GM12878 (cell line): Measurements from ENCODE around the gene CTIF. TPM values are rescaled to one million over a fixed set of nuclear protein-coding genes. Genes with fewer than 3 reads are reported as not detected.

Experiments
- ATAC-seq: fragments of 200-7000 bp; cut with Tn5 transposase; 3 replicates; pipeline ENCODE4 v1.9.1; 2020; ENCODE audit warnings: mild to moderate bottlenecking, moderate library complexity
- BruUV-seq: library from RNA; stranded (reverse); fragments of 400-500 nt; replicated peaks from 2 replicates; lab custom pipeline; 2021; lab: Mats Ljungman, UMichigan
- CTCF ChIA-PET: fragments of 300-600 bp; sonication (Branson Sonifier 250); formaldehyde crosslinking; extraction: SDS; loops from one replicate; lab custom pipeline; 2021; ENCODE audit warnings: inconsistent platforms; lab: Yijun Ruan, JAX
- POLR2A ChIA-PET: fragments of 350-600 bp; formaldehyde crosslinking; extraction: SDS; loops from one replicate; lab custom pipeline; 2021; ENCODE audit warnings: inconsistent platforms; lab: Charles Lee
- RAD21 ChIA-PET: fragments of 300-600 bp; sonication (Branson Sonifier 250); formaldehyde crosslinking; loops from one replicate; lab custom pipeline; 2023; ENCODE audit warnings: antibody characterized with exemption; ENCODE audit not compliant: unreplicated experiment; lab: Charles Lee
- SMC1A ChIA-PET: fragments of 300-600 bp; sonication (Branson Sonifier 250); formaldehyde crosslinking; loops from one replicate; lab custom pipeline; 2023; ENCODE audit not compliant: unreplicated experiment, uncharacterized antibody; lab: Charles Lee
- DNase-seq: peaks from one replicate; pipeline ENCODE4 v3.0.0-alpha.2; 2011; ENCODE audit warnings: low read depth, low spot score
- FAIRE-seq: peaks from 3 replicates; lab custom pipeline; 2011; peaks lifted over from hg19 to GRCh38; lab: Jason Lieb, UNC
- H2AFZ ChIP-seq: 2 replicates; pipeline ENCODE4 v1.6.0; 2011; ENCODE audit warnings: low read depth, low read length, control low read depth; ENCODE audit not compliant: control insufficient read depth
- H3K27ac ChIP-seq: 2 replicates; pipeline ENCODE4 v1.5.1; 2011; ENCODE audit warnings: control low read depth; ENCODE audit not compliant: control insufficient read depth, insufficient read depth
- H3K27me3 ChIP-seq, 2 experiments: replicated peaks in 1 of 2; 2 replicates each; pipeline versions ENCODE4 v1.6.0 to v1.6.1; 2011; ENCODE audit warnings: low read length in 1 of 2; ENCODE audit not compliant: control insufficient read depth in 2 of 2, insufficient read depth in 2 of 2
- H3K36me3 ChIP-seq, 2 experiments: 2 replicates each; pipeline ENCODE4 v1.5.1; 2011; ENCODE audit warnings: low read length in 1 of 2; ENCODE audit not compliant: control insufficient read depth in 2 of 2, insufficient read depth in 2 of 2
- H3K4me1 ChIP-seq: 2 replicates; pipeline ENCODE4 v1.6.1; 2011; ENCODE audit warnings: mild to moderate bottlenecking, low read length, moderate library complexity, mixed read lengths; ENCODE audit not compliant: control insufficient read depth, insufficient read depth
- H3K4me2 ChIP-seq: 2 replicates; pipeline ENCODE4 v1.6.0; 2011; ENCODE audit warnings: control low read depth; ENCODE audit not compliant: control insufficient read depth, insufficient read depth
- H3K4me3 ChIP-seq: fragments of 200-600 bp; sonication (generic); 2 replicates; pipeline ENCODE4 v1.5.1; 2016
- H3K79me2 ChIP-seq: 2 replicates; pipeline ENCODE4 v1.6.0; 2011; ENCODE audit warnings: low read length; ENCODE audit not compliant: control insufficient read depth, insufficient read depth
- H3K9ac ChIP-seq: 2 replicates; pipeline ENCODE4 v1.8.0; 2011; ENCODE audit warnings: low read length, control low read depth, mixed read lengths; ENCODE audit not compliant: control insufficient read depth, insufficient read depth
- H3K9me3 ChIP-seq: replicated peaks from 3 replicates; pipeline ENCODE4 v1.5.1; 2011; ENCODE audit warnings: mild to moderate bottlenecking, low read length; ENCODE audit not compliant: control insufficient read depth, insufficient read depth
- H4K20me1 ChIP-seq: 2 replicates; pipeline ENCODE4 v1.6.0; 2011; ENCODE audit not compliant: control insufficient read depth, insufficient read depth
- BHLHE40 ChIP-seq, 2 experiments: fragments of 450-650 bp in 1 of 2; IDR thresholded peaks; 2 replicates each; pipeline ENCODE4 v1.6.1; 2011 to 2017; ENCODE audit warnings: low read depth in 2 of 2, borderline replicate concordance in 1 of 2, improper control_type of control experiment in 1 of 2, low read length in 1 of 2, mild to moderate bottlenecking in 1 of 2
- BMI1 ChIP-seq: fragments of 450-650 bp; IDR thresholded peaks from 2 replicates; pipeline ENCODE4 v1.6.1; 2016; ENCODE audit warnings: mild to moderate bottlenecking, moderate library complexity, borderline replicate concordance
- CHD1 ChIP-seq: IDR thresholded peaks from 2 replicates; pipeline ENCODE4 v1.6.1; 2012; ENCODE audit warnings: low read depth, low read length, improper control_type of control experiment
- CREB1 ChIP-seq: IDR thresholded peaks from 2 replicates; pipeline ENCODE4 v1.6.1; 2012; ENCODE audit warnings: low read depth, mild to moderate bottlenecking, inconsistent platforms
- CTCF ChIP-seq, 3 experiments: IDR thresholded peaks in 2 of 3; conservative IDR thresholded peaks in 1 of 3; 2 replicates each; pipeline ENCODE4 v1.5.1; 2011; ENCODE audit warnings: low read depth in 3 of 3, low read length in 3 of 3, mild to moderate bottlenecking in 3 of 3, control low read depth in 2 of 3, moderate library complexity in 2 of 3, inconsistent platforms in 1 of 3, mixed read lengths in 1 of 3; ENCODE audit not compliant: control insufficient read depth in 2 of 3, insufficient read depth in 1 of 3; ENCODE audit errors: extremely low read depth in 1 of 3
- ESRRA ChIP-seq: IDR thresholded peaks from 2 replicates; pipeline ENCODE4 v1.6.1; 2012; ENCODE audit warnings: mild to moderate bottlenecking, low read length, improper control_type of control experiment
- HDGF ChIP-seq: fragments of 450-650 bp; IDR thresholded peaks from 2 replicates; pipeline ENCODE4 v1.6.1; 2016; ENCODE audit warnings: antibody characterized with exemption
- JUND ChIP-seq: IDR thresholded peaks from 2 replicates; pipeline ENCODE4 v1.6.1; 2012; ENCODE audit warnings: low read depth, mild to moderate bottlenecking, low read length, improper control_type of control experiment, moderate library complexity
- MEF2B ChIP-seq: fragments of 450-650 bp; IDR thresholded peaks from 2 replicates; pipeline ENCODE4 v1.6.1; 2018; ENCODE audit warnings: mild to moderate bottlenecking, moderate library complexity; ENCODE audit not compliant: partially characterized antibody, poor library complexity, severe bottlenecking
- NR2F1 ChIP-seq: fragments of 450-650 bp; conservative IDR thresholded peaks from 2 replicates; pipeline ENCODE4 v1.6.1; 2017; ENCODE audit warnings: mild to moderate bottlenecking
- POLR2A ChIP-seq: IDR thresholded peaks from 2 replicates; pipeline ENCODE4 v1.6.1; 2011; ENCODE audit warnings: low read depth, mild to moderate bottlenecking, low read length
- POLR2AphosphoS5 ChIP-seq: IDR thresholded peaks from 2 replicates; pipeline ENCODE4 v1.6.1; 2011; ENCODE audit warnings: mild to moderate bottlenecking, low read length, inconsistent platforms
- RAD21 ChIP-seq: IDR thresholded peaks from 2 replicates; pipeline ENCODE4 v1.6.1; 2011; ENCODE audit warnings: mild to moderate bottlenecking, low read depth, low read length, moderate library complexity; ENCODE audit not compliant: insufficient read depth
- SIX5 ChIP-seq: IDR thresholded peaks from 2 replicates; pipeline ENCODE4 v1.6.1; 2011; ENCODE audit warnings: mild to moderate bottlenecking, low read depth, low read length, moderate library complexity; ENCODE audit not compliant: severe bottlenecking
- TCF7 ChIP-seq: IDR thresholded peaks from 2 replicates; pipeline ENCODE4 v1.6.1; 2014; ENCODE audit warnings: antibody characterized with exemption, borderline replicate concordance
- WRNIP1 ChIP-seq: IDR thresholded peaks from 2 replicates; pipeline ENCODE4 v1.6.1; 2011; ENCODE audit warnings: low read depth, low read length, improper control_type of control experiment, borderline replicate concordance
- WGBS: methylation state at CpG from one replicate; pipeline ENCODE4 v1.1.6; 2016; ENCODE audit warnings: low lambda C conversion rate; ENCODE audit not compliant: insufficient replicate concordance, insufficient coverage; ENCODE audit errors: missing lambda C conversion rate; 5-methylcytosine and 5-hydroxymethylcytosine counted together
- in situ Hi-C: fragments of 300-500 bp; cut with MboI; formaldehyde crosslinking; loops from 9 replicates; pipeline ENCODE4 v1.14.3; 2018; ENCODE audit warnings: mixed read lengths
- intact Hi-C: fragments of 100-400 bp; cut with micrococcal nuclease; formaldehyde crosslinking; loops from one replicate; pipeline ENCODE4 v1.14.2; 2022; ENCODE audit not compliant: unreplicated experiment
- polyA plus RNA-seq, 11 experiments: library from polyadenylated mRNA; depleted of rRNA in 4 of 11; unstranded in 6 of 11; stranded (reverse) in 5 of 11; fragments of >200 nt; fragmentation: Nextera tagmentation in 4 of 11; fragmentation: Illumina TruSeq in 1 of 11; extraction: Ambion mirVana in 4 of 11; extraction: Trizol in 1 of 11; gene quantifications; 1 replicate in 1 of 11; 2 replicates in 10 of 11; pipeline versions ENCODE4 v1.2.1 to v1.2.3, GENCODE V29; 2011 to 2016; ENCODE audit warnings: inconsistent platforms in 2 of 11, missing spikeins in 2 of 11, low read depth in 1 of 11
- total RNA-seq, 4 experiments: library from RNA; depleted of rRNA in 3 of 4; stranded (reverse); fragments of >200 nt in 3 of 4; fragmentation: Illumina TruSeq in 1 of 4; extraction: Trizol in 1 of 4; gene quantifications; 2 replicates each; pipeline versions ENCODE4 v1.2.1 to v1.2.3, GENCODE V29; 2013 to 2021
- TF ChIP-seq, protein P1 (sequence below): fragments of 450-650 bp; IDR thresholded peaks from 2 replicates; pipeline ENCODE4 v1.6.1; 2016; ENCODE audit warnings: mild to moderate bottlenecking

CTIF gene
- total and polyA plus RNA-seq, 10 of the 15 experiments (the other 5 are each of a cell fraction or from before 2014, with no cell fraction given) = 0.06 to 11.6 (median 2.5) TPM

GRCh38 chr18:48667276-48668254 is 128.7 kb downstream of the CTIF start:
- H4K20me1 ChIP-seq = no peaks in the 10 kb centered on the region

More at GRCh38 chr18:48667276-48668254, 128.7 kb downstream of the CTIF start:
- 39% methylated on average over 13 of the region's 13 CpGs for WGBS
- H3K9ac ChIP-seq = no peak overlapping the region
- no peak overlapping the region for H3K27ac ChIP-seq
- ATAC-seq = peak; percentile 78
- no peak overlapping the region for H2AFZ ChIP-seq
- H3K9me3 ChIP-seq = no peaks in the 10 kb centered on the region; the same call in 2 of the 3 replicates
- FAIRE-seq = no peak
- H3K4me1 ChIP-seq = no peaks in the 10 kb centered on the region
- no peak overlapping the region for H3K4me2 ChIP-seq
- no peaks in the 10 kb centered on the region for H3K79me2 ChIP-seq
- intact Hi-C loops (no loop called here), in situ Hi-C loops (no loop called here)
- CTCF ChIA-PET = interaction anchor here (0.8 to 1.4 kb wide), 5 partner anchors 108 to 843 kb away, joined by 3 to 7 read pairs (median 3); no protein-coding TSS in a partner anchor
- DNase-seq = no peak
- H3K27me3 ChIP-seq = no peaks in the 10 kb centered on the region
- BruUV-seq = no TSS peak
- H3K36me3 ChIP-seq = no peaks in the 10 kb centered on the region; a peak in 1 of 4 replicates
- SMC1A ChIA-PET = interaction anchor here (0.7 to 1.0 kb wide), 3 partner anchors 190 to 1266 kb away, joined by 3 read pairs; no protein-coding TSS in a partner anchor
- no peak overlapping the region for H3K4me3 ChIP-seq
- TF ChIP-seq NR2F1 (peak; percentile 63), CREB1 (no peak), HDGF (no peak), POLR2A (no peak), BHLHE40 (IDR thresholded peaks at IDR 0.05; ENCODE audit: borderline replicate concordance in 1 of 2, low read depth in 2 of 2, low read length in 1 of 2) (peak in 1 of 2 experiments; percentile 20; a peak in 1 of 4 replicates), POLR2AphosphoS5 (no peak), ESRRA (no peak), CHD1 (no peak), RAD21 (peak; percentile 32; the same call in 1 of the 2 replicates), TCF7 (no peak), SIX5 (no peak), CTCF (IDR thresholded peaks at IDR 0.05 in 2 of 3, conservative IDR thresholded peaks at IDR 0.05 in 1 of 3; ENCODE audit: control insufficient read depth in 2 of 3, extremely low read depth in 1 of 3, insufficient read depth in 1 of 3, low read depth in 3 of 3, low read length in 3 of 3) (peak in 2 of 3 experiments; percentile 10 to 40; a peak in 1 of 6 replicates), MEF2B (peak; percentile 80), JUND (no peak), WRNIP1 (no peak), BMI1 (0 out of 2 replicates have a peak, but pooled peaks have one; percentile 33)
- TF ChIP-seq, protein P1, sequence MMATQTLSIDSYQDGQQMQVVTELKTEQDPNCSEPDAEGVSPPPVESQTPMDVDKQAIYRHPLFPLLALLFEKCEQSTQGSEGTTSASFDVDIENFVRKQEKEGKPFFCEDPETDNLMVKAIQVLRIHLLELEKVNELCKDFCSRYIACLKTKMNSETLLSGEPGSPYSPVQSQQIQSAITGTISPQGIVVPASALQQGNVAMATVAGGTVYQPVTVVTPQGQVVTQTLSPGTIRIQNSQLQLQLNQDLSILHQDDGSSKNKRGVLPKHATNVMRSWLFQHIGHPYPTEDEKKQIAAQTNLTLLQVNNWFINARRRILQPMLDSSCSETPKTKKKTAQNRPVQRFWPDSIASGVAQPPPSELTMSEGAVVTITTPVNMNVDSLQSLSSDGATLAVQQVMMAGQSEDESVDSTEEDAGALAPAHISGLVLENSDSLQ = 0 out of 2 replicates have a peak, but pooled peaks have one; percentile 6
- RAD21 ChIA-PET = interaction anchor here (0.9 to 1.3 kb wide), 3 partner anchors 31 to 512 kb away, joined by 4 to 5 read pairs (median 4); no protein-coding TSS in a partner anchor
- POLR2A ChIA-PET = interaction anchor here (1.0 kb wide), 1 partner anchor 265 kb away, joined by 3 read pairs; no protein-coding TSS in a partner anchor
